Nephron progenitor cell (in vitro differentiated cells): Measurements from ENCODE around the gene PHLDA2.

Source experiments
- DNase-seq: peaks from one replicate; pipeline ENCODE4 v3.0.0; 2021
- H3K27ac Mint-ChIP-seq: 2 replicates; pipeline ENCODE4 v1.8.0; 2021; ENCODE audit warnings: mild to moderate bottlenecking, moderate library complexity, mixed read lengths
- H3K27me3 Mint-ChIP-seq: 2 replicates; pipeline ENCODE4 v1.8.0; 2021; ENCODE audit warnings: mild to moderate bottlenecking, low read depth, mixed read lengths; ENCODE audit not compliant: poor library complexity
- H3K36me3 Mint-ChIP-seq: 2 replicates; pipeline ENCODE4 v1.8.0; 2021; ENCODE audit warnings: low read depth, mixed read lengths
- H3K4me1 Mint-ChIP-seq: 2 replicates; pipeline ENCODE4 v1.8.0; 2021; ENCODE audit warnings: mixed read lengths
- H3K4me3 Mint-ChIP-seq: 2 replicates; pipeline ENCODE4 v1.8.0; 2021; ENCODE audit warnings: mild to moderate bottlenecking, moderate library complexity, mixed read lengths
- H3K9me3 Mint-ChIP-seq: 2 replicates; pipeline ENCODE4 v1.8.0; 2021; ENCODE audit warnings: mild to moderate bottlenecking, moderate library complexity, mixed read lengths
- TF ChIP-seq, protein P1 (sequence below): fragments of 200-600 bp; sonication (generic); IDR thresholded peaks from 2 replicates; pipeline ENCODE4 v1.5.0; 2021; ENCODE audit warnings: antibody characterized with exemption

The PHLDA2 gene, protein sequence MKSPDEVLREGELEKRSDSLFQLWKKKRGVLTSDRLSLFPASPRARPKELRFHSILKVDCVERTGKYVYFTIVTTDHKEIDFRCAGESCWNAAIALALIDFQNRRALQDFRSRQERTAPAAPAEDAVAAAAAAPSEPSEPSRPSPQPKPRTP

DNA sequence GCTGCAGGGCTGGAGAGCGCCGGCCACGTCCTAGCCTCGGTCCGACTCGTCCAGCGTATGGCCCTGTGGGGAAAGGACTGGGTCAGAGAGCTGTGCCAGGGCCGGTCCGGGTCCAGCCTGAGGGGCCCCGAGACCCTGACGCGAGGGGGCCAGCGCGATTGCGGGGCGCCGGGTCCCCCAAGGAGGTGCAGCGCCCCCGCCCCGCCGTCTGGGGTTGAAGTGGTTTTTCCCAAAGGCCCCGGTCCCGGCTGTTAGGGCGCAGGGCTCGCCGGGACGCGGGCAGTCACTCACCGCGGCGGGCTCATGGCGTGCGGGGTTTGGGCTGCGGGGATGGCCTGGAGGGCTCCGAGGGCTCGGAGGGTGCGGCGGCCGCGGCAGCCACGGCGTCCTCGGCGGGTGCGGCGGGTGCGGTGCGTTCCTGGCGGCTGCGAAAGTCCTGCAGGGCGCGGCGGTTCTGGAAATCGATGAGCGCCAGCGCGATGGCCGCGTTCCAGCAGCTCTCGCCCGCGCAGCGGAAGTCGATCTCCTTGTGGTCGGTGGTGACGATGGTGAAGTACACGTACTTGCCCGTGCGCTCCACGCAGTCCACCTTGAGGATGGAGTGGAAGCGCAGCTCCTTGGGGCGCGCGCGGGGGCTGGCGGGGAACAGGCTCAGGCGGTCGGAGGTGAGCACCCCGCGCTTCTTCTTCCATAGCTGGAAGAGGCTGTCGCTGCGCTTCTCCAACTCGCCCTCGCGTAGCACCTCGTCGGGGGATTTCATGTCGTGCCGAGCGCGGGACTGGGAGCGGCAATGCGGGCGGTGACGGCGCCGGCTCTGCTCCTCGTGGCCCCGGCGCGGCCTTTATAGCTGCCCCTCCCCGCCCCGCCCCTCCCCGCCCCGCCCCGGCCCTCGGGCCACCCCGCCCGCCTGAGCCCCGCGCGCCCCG is at the start of gene PHLDA2:
Gene PHLDA2 (minus strand): TSS at position 816 of the 926 bp plus-strand sequence. CDS start 56 bp downstream, at position 760.
- peaks cover 13% of the 10 kb centered on the region for H3K4me1 Mint-ChIP-seq
- H3K27me3 Mint-ChIP-seq: peaks cover 49% of the 10 kb centered on the region
- TF ChIP-seq, protein P1, sequence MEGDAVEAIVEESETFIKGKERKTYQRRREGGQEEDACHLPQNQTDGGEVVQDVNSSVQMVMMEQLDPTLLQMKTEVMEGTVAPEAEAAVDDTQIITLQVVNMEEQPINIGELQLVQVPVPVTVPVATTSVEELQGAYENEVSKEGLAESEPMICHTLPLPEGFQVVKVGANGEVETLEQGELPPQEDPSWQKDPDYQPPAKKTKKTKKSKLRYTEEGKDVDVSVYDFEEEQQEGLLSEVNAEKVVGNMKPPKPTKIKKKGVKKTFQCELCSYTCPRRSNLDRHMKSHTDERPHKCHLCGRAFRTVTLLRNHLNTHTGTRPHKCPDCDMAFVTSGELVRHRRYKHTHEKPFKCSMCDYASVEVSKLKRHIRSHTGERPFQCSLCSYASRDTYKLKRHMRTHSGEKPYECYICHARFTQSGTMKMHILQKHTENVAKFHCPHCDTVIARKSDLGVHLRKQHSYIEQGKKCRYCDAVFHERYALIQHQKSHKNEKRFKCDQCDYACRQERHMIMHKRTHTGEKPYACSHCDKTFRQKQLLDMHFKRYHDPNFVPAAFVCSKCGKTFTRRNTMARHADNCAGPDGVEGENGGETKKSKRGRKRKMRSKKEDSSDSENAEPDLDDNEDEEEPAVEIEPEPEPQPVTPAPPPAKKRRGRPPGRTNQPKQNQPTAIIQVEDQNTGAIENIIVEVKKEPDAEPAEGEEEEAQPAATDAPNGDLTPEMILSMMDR: no peak
- H3K4me3 Mint-ChIP-seq: peak within 1 kb of the TSS; percentile 84
- DNase-seq: peak; percentile 59
- no peaks in the 10 kb centered on the region for H3K36me3 Mint-ChIP-seq
- no peak within 1 kb of the TSS for H3K27ac Mint-ChIP-seq
- H3K9me3 Mint-ChIP-seq: no peaks in the 10 kb centered on the region

DNA sequence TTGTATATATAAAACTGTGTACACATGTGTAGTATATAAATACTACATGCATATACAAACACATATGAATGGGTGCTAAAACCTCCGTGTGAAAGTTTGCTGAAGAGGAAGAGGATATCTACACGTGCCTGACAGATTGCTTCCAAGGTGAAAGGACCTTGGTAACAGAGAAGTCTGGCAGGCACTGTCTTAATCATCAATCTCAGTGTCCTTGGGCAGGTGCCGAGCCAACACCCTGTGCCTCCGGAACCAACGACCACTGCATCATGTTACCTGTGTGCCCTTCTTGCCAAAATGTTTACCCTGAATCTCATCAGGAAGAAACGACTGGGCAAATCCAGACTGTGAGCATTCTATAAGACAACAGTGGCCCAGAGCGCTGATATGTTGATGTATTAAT is 47.9 kb upstream of the PHLDA2 start:
- TF ChIP-seq, protein P1: no peak
- Mint-ChIP-seq H3K4me1 (peaks cover 6% of the 10 kb centered on the region), H3K27me3 (no peaks in the 10 kb centered on the region), H3K9me3 (no peaks in the 10 kb centered on the region), H3K4me3 (no peak overlapping the region), H3K27ac (no peak overlapping the region), H3K36me3 (peaks cover 61% of the 10 kb centered on the region)
- DNase-seq: no peak

- TF ChIP-seq, protein P1: no peak
These were observed 47.3 kb upstream of the PHLDA2 start for GRCh38 chr11:2976294-2977063.

GRCh38 chr11:2975594-2975993 is 46.4 kb upstream of the PHLDA2 start:
- Mint-ChIP-seq H3K4me1 (no peaks in the 10 kb centered on the region), H3K27ac (no peak overlapping the region), H3K27me3 (no peaks in the 10 kb centered on the region), H3K9me3 (no peaks in the 10 kb centered on the region), H3K4me3 (no peak overlapping the region), H3K36me3 (peaks cover 70% of the 10 kb centered on the region)
- TF ChIP-seq, protein P1: peak; percentile 29
- DNase-seq: no peak

More at GRCh38 chr11:2976294-2977063, 47.3 kb upstream of the PHLDA2 start:
- H3K27ac Mint-ChIP-seq: peak overlapping the region; percentile 78
- H3K9me3 Mint-ChIP-seq: no peaks in the 10 kb centered on the region
- H3K36me3 Mint-ChIP-seq: peaks cover 61% of the 10 kb centered on the region
- no peak for DNase-seq
- H3K4me1 Mint-ChIP-seq: no peaks in the 10 kb centered on the region
- no peak overlapping the region for H3K4me3 Mint-ChIP-seq
- H3K27me3 Mint-ChIP-seq: no peaks in the 10 kb centered on the region

GRCh38 chr11:2974272-2974671 is 45.1 kb upstream of the PHLDA2 start:
- Mint-ChIP-seq H3K36me3 (peaks cover 79% of the 10 kb centered on the region), H3K27ac (peak overlapping the region; percentile 94), H3K9me3 (no peaks in the 10 kb centered on the region), H3K4me3 (no peak overlapping the region), H3K4me1 (no peaks in the 10 kb centered on the region), H3K27me3 (no peaks in the 10 kb centered on the region)
- DNase-seq: no peak
- TF ChIP-seq, protein P1: no peak
